ENCODE results near the gene OR2Y1. TPM values are rescaled to one million over a fixed set of nuclear protein-coding genes. Genes with fewer than 3 reads are reported as not detected.
"Not testable (repeated sequence)": the region's sequence is repeated elsewhere in the genome, so short reads cannot be mapped to it uniquely, and the experiment has no call there.

The OR2Y1 gene, protein sequence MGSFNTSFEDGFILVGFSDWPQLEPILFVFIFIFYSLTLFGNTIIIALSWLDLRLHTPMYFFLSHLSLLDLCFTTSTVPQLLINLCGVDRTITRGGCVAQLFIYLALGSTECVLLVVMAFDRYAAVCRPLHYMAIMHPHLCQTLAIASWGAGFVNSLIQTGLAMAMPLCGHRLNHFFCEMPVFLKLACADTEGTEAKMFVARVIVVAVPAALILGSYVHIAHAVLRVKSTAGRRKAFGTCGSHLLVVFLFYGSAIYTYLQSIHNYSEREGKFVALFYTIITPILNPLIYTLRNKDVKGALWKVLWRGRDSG
- not detected for total RNA-seq

DNA sequence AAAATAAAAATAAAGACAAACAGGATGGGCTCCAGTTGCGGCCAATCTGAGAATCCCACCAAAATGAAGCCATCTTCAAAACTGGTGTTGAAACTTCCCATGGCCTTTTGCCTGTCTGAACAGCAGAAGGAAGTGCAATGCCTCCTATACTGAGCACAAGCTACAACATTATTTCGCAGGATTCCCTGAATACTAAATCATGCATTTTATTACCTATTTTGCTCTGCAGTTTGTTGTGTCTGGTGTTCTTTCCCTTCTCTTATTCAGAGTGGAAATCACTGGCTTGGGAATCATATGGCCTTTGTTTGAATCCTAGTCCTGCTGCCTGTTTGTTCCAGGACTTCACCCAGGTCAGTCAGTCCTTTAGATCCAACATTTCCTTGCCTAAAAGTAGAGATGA lies at the start of gene OR2Y1:
Gene OR2Y1, minus strand, starts transcription at position 101 of the 400 bp plus-strand sequence. Its CDS starts 0 bp downstream, at position 101.
- POLR2A ChIA-PET: no interaction called here
- CTCF ChIA-PET: no interaction called here

DNA sequence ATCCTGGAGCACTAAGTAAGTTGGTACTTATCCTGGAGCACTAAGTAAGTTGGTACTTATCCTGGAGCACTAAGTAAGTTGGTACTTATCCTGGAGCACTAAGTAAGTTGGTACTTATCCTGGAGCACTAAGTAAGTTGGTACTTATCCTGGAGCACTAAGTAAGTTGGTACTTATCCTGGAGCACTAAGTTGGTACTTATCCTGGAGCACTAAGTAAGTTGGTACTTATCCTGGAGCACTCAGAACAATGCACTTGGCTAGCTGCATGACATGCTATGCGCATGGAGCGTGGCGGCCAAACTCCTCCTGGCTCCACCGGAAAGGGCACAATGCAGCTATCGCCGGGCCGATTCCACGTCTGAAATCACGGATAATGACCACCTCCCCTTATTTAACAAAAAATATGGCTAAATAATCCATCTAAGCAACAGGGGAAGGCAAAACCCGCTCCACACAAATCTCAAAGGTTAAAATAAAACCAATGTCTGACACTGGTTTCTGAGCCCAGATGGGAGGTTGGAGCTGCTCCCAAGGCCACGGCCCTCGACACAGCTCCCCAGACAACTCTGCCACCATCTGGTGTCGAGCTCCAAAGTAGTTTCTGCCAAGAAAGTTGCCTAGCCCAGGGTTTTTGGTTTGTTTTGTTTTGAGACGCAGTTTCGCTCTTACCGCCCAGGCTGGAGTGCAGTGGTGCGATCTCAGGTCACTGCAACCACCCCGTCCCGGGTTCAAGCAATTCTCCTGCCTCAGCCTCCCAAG lies 49.0 kb upstream of the OR2Y1 start:
- POLR2A ChIA-PET: not testable (repeated sequence)
- CTCF ChIA-PET: interaction anchor here (1.5 kb wide), 1 partner anchor 72 kb away, joined by 4 read pairs; no protein-coding TSS in a partner anchor

DNA sequence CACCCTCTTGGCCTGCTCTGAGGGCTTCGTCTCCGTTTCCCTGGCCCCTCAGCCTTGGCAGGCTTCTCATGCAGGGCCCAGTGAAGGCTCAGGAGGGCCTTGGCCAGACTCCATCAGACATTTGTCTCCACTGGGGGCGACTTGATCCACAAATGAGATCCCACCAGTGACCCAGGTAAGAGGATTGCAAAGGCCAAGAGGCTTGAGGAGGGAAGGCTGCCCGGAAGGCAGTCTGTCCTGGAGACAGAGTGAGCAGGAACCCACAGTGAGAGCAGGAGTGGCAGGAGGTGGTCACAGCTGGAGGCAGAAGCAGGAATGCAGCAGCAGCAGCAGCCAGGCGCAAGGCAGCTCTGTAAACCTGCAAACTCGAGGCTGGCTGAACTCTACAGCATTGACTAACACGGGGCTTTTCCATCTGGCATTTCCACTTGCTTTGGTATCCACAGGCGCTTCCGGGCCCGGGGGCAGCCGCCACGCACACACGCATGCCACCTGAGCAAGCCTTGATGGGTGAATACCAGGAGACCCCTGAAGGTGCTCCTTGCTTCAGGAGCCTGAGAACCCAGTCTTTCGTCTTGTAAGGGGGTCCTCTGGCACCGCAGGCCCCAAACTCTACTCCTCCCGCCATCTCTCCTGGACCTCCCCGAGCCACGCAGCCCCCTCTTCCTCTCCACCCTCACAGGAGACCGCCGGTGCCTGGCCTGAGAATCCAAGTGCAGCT lies 48.0 kb upstream of the OR2Y1 start:
- CTCF ChIA-PET: interaction anchor here (0.6 to 1.5 kb wide), 2 partner anchors 57 to 73 kb away, joined by 4 read pairs; no protein-coding TSS in a partner anchor

DNA sequence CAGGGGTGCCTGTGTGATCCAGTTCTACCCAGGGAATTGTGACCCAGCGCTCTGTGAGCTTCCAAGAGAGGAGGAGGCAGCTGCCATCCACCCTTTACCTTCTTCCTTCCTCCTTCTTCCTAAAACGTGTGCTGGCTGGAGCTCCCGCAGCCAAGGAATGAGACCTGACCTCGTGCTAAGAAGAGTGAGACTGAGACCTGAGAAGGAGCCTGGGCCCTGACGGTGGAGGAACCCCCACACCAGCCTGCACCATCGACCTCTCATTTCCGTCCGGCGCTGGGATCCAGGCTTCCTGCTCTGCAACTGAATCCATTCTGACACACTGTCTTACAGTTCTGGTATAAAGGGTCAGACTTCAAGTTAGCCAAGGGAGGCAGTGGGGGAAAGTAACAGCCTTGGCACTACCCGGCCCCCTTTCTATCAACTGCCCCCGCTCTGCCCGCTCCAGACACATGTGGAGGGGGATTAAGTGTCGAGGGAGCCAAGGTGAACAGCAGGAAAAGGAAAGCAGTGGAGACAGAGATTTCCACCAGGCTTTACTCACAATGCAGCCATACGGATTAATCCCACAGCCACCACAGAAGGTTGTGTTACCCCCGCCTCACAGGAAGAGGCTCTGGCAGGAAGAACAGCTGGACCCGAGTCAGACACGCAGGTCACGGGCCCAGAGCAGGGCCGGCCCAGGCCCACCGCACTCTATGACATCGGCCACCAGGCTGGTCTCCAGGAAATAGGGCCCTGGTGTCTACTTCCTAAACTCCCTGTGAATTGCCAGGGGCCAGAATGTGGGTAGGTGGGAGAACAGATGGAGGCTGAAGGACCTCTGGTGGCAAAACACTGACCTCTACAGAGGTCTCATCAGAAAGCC lies 46.9 kb upstream of the OR2Y1 start:
- CTCF ChIA-PET: interaction anchor here (1.0 kb wide), 1 partner anchor 15 kb away, joined by 3 read pairs; no protein-coding TSS in a partner anchor
- POLR2A ChIA-PET: no interaction called here

More for the DNA sequence above, 48.0 kb upstream of the OR2Y1 start:
- POLR2A ChIA-PET: no interaction called here

DNA sequence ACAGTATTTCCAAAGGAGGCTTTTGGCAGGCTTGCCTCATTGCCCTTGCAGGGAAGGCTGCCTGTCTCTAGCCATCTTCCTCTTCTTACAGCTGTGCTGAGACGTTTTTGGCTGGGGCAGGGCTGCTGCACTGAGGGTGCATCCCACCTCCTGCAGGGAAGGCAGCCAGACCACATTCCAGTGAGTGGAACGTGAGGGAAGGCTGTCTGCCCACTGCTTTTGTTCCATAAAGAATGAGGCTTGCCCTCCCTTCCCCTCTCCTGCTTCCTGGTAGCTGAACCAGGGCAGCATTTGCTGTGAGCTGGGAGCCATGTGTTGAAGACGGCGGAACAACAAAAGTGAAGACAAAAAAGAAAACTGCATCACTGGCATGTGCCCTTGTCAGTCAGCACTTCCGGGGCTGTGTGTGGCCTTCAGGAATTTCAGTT lies 46.0 kb upstream of the OR2Y1 start:
- ChIA-PET POLR2A (no interaction called here), CTCF (interaction anchor here (1.0 kb wide), 1 partner anchor 16 kb away, joined by 3 read pairs; no protein-coding TSS in a partner anchor)

DNA sequence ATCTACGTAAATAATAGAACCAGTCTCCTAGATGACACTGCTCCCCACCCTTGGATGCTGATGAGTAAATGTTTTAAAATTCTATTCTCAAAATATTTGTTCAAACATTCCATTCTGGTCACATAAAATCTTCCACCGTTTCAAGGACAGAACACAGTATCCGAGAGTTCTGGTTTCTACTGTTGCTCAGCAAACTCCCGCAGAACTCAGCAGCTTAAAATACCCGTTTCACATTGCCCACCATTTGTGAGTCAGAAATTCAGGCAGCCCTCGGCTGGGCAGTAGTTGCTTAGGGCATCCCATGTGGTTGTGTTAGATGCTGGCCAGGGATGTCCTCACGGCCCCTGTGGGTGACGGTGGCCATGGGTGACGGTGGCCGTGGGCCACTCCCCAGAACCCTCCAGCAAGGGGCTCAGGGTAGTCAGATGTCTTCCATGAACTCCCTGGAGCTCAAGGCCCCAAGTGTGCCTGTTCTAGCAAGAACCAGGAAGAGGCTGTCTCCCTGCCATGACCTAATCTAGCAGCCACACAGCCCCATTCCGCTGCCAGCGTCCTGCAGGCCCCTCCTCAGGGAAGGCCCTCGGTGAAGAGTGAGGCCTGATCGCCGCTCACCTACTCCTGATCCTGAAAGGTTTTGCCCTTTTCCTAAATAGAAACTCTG lies 45.4 kb upstream of the OR2Y1 start:
- ChIA-PET POLR2A (no interaction called here), CTCF (interaction anchor here (0.5 to 1.4 kb wide), 5 partner anchors 7 to 1160 kb away, joined by 3 read pairs; no protein-coding TSS in a partner anchor)

DNA sequence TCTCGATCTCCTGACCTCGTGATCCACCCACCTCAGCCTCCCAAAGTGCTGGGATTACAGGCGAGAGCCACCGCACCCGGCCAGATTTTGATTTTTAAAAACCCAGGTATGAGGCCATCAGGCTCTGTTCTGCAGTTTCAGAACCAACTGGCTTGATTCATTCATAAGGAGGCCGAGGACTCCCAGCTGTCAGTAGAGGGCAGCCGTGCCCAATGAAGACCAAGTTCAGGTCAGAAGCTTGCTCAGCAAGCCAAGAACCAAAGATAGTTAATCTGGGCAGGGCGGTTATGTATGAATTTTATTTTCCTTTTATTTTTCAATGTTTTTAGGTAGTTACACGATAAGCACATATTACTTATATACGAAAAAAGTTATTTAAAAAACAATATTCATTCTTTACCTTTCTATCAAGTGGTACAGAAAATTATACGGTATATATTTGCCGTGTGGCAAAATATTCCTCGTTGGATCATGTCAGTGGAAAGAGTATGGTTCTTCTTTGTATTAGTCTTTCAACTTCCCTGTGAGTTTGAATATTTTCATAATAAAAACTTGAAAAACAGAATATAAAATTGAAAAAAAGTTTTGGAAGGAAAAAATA lies 44.7 kb upstream of the OR2Y1 start:
- POLR2A ChIA-PET: no interaction called here
- CTCF ChIA-PET: interaction anchor here (0.5 to 1.4 kb wide), 7 partner anchors 8 to 1159 kb away, joined by 3 read pairs; no protein-coding TSS in a partner anchor

DNA sequence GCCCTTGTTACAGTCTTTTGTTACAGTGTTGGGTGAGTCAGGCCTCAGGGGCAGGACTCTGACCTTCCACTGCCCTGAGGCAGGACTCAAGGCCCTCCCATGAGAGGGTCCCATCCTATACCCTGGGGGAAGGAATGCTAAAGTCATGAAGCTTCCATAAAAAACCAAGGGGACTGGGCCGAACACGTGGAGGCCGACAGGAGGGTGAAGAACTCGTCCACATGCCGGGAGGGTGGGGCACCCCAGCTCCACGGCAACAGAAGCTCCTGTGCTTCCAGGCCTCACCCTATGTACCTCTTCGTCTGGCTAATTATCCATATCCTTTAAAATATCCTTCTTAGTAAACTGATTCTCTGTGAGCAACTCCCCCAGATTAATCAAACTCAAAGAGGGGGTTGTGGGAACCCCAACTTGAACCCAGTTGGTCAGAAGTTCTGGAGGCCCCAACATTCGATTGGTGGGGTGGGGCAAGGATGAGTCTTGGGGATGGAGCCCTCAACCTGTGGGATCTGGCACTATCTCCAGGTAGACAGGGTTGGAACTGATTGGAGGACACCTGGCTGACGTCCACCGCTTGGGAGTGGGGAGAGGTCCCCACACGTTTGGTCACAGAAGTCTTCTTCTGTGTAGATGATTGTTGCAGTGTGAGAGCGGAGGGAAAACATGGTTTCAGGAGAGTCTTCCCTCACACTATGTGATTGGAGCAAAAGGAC lies 43.6 kb upstream of the OR2Y1 start:
- ChIA-PET POLR2A (interaction anchor here (0.7 kb wide), 1 partner anchor 491 kb away, joined by 3 read pairs; no protein-coding TSS in a partner anchor), CTCF (interaction anchor here (0.9 to 1.4 kb wide), 3 partner anchors 9 to 30 kb away, joined by 3 to 4 read pairs (median 3); no protein-coding TSS in a partner anchor)

DNA sequence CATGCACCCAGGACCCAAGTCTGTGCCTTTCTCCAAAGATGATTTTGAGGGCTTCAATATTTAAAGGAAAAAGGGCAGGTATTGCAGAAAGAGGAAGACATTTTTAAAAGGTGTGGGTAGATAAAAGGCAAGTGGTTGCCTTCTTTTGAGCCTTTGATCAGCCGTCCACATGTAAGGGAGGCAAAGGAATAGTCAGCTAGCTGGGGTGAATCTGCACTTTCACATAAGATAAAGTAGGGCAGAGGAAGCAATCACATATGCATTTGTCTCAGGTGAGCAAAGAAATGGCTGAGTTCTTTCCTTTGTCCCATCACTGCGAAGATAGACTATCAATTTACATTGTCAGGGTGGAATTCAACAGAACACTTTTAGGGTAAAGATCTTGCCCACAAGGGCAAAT lies 42.9 kb upstream of the OR2Y1 start:
- POLR2A ChIA-PET: no interaction called here

DNA sequence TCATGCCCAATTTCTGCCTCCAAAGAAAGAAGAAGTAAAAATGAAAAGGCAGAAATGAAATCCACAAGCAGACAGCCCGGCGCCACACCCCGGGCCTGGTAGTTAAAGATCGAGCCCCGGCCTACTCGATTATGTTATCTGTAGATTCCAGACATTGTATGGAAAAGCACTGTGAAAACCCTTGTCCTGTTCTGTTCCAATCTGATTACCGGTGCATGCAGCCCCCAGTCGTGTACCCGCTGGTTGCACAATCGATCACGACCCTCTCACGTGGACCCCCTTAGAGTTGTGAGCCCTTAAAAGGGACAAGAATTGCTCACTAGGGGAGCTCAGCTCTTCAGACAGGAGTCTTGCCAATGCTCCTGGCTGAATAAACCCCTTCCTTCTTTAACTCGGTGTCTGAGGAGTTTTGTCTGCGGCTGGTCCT lies 42.1 kb upstream of the OR2Y1 start:
- CTCF ChIA-PET, POLR2A ChIA-PET: not testable (repeated sequence)

More for the DNA sequence above, 42.9 kb upstream of the OR2Y1 start:
- CTCF ChIA-PET: interaction anchor here (0.9 kb wide), 1 partner anchor 21 kb away, joined by 4 read pairs; no protein-coding TSS in a partner anchor

DNA sequence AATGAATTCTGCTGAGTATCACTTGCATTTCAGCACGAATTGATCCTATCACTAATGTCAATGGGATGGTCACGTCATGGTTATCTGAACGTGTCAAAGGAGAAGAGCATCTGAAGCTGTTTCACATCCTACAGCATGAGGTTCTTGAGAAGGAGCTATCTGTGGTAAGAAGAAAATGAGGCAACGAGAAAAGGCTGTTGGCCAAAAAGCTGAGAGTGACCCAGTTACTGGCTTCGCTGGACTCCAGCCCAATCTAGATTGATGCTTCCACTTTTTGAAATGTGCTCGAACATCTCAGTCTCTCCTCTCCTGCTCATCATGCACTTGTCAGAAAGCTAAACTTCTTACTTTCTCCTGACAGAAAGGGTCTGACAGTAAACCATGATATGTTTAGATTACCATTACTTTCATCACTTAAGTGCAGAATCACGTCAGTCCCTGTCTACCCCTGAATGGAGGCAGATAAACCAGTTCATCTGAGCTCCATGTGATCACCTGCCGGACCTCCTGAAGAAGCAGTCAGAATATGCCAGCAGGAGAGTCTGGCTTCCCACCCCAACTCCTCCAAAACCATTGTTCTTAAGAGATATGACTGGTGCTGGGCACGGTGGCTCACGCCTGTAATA lies 40.2 kb upstream of the OR2Y1 start:
- POLR2A ChIA-PET: no interaction called here
- CTCF ChIA-PET: interaction anchor here (1.3 kb wide), 1 partner anchor 10 kb away, joined by 3 read pairs; no protein-coding TSS in a partner anchor

DNA sequence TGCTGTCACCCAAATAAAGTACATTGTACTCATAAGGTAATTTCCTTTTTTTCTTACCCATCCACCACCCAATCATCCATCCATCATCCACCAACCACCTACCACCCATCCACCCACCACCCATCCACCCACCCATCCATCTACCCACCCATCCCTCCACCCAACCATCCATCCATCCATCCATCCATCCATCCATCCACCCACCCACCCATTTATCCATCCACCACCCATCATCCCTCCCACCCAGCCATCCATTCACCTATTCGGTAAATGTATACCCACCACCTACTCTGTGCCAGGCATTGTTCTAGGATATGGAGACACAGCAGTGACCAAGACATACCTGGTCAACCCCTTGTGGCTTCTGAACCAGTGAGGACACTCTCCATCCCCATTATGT lies 37.6 kb upstream of the OR2Y1 start:
- ChIA-PET CTCF (no interaction called here), POLR2A (interaction anchor here (0.6 kb wide), 1 partner anchor 485 kb away, joined by 10 read pairs; no protein-coding TSS in a partner anchor)

DNA sequence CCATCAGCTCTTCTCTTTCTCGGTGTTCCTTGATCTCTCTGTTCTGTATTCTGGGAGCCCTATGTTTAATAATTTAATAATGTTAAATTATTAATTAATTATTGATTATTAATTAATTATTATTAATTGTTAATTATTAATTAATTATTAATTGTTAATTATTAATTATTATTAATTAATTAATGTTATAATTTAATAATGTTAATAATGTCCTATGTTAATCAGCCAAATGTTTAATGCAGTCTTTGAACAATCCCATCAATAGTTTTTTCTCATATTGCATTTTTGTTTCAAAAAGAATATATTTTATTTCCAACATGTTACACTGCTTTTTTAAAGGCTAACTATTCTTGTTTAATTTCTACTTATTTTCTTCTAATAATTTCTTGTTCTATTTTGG lies 36.5 kb upstream of the OR2Y1 start:
- CTCF ChIA-PET: no interaction called here
- POLR2A ChIA-PET: no interaction called here

DNA sequence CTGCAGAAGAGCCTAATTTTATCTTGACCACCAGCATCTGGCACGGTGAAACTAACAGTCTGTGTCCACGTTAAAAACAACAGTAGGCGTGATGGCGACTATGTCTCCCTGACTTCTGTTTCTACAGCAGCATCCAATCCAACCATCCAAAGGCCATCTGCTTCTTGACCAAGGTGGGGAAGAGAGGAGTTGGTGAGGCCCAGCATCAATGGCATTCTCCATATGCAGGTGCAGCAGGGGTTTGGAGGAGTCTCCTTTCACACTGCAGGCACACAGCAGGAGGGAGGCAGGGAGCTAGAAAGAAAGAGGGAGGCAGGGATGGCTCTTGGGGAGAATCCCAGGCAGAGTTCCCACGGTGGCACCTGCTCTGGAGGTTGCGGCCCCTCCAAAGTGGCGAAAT lies 35.8 kb upstream of the OR2Y1 start:
- POLR2A ChIA-PET: no interaction called here
- CTCF ChIA-PET: no interaction called here

DNA sequence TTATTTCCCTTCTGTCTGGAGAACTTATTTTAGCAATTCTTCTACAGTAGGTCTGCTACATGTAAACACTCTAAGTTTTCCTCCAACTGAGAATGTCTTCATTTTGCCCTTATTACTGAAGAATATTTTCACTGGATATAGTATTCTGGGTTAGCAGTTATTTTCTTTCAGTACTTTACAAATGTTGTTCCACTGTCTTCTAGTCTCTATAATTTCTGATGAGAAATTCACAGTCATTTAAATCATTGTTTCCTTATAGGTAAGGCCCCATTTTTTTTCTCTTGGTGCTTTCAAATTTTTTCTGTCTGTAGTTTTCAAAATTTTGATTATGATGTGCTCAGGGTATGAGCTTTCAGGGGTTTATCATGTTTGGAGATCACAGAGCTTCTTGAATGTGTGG lies 32.0 kb upstream of the OR2Y1 start:
- CTCF ChIA-PET: no interaction called here
- POLR2A ChIA-PET: no interaction called here

DNA sequence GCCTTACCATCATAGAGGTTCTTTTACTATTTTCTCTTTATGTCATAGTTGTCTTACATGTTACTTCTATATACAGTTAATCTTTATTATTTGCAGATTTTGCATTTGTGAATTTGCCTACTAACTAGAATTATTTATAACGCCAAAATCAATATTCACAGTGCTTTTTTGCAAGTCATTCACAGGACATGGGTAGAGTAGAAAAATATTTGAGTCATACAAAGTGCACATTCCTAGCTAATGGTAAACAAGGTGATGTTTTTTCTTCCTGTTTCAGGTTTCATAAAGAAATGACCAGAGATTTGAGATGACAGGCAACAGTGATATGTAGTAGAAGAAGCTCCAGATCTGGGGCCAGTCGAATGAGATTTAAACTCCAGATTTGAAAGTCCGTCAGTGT lies 30.0 kb upstream of the OR2Y1 start:
- ChIA-PET CTCF (no interaction called here), POLR2A (no interaction called here)

DNA sequence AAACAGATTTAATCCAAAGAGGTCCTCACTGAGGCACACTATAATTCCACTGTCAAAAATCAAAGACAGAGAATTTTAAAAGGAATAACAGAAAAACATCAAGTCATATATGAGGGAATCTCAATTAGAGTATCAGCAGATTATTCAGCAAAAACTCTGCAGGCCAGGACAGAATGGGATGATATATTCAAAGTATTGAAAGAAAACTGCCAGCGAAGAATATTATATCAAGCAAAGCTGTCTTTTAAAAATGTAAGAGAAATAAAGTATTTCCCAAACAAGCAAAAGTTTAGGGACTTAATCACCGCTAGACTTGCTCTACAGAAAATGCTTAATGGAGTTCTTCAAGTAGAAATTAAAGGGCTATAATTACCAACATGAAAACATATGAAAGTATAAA lies 15.7 kb upstream of the OR2Y1 start:
- POLR2A ChIA-PET: no interaction called here
- CTCF ChIA-PET: no interaction called here

All from activated CD8-positive, alpha-beta memory T cell treated with anti-CD3 and anti-CD28 coated beads for 36 hours (primary cell).